Tibial nerve (tissue), 3 donors: Measurements from ENCODE around the gene GLIS2.

ENCODE experiments used
- CTCF ChIP-seq, 5 experiments: fragments of 200-600 bp in 3 of 5; fragments of 450-650 bp in 2 of 5; sonication (generic) in 3 of 5; IDR thresholded peaks; one replicate each; pipeline ENCODE4 v1.5.1; 2016 to 2019; ENCODE audit warnings: antibody characterized with exemption in 5 of 5, mild to moderate bottlenecking in 3 of 5, moderate library complexity in 2 of 5
- POLR2A ChIP-seq, 2 donors: fragments of 450-650 bp; IDR thresholded peaks; one replicate each; pipeline ENCODE4 v1.6.1; 2017; ENCODE audit warnings: antibody characterized with exemption in 2 of 2, mild to moderate bottlenecking in 2 of 2, moderate library complexity in 2 of 2

- TF ChIP-seq CTCF (IDR thresholded peaks at IDR 0.05) (no peak), POLR2A (IDR thresholded peaks at IDR 0.05) (no peak)
These were observed 419 bp downstream of the GLIS2 start for GRCh38 chr16:4316108-4316863.
